Myocyte (in vitro differentiated cells): ENCODE results near the gene FBXO11. TPM values are rescaled to one million over a fixed set of nuclear protein-coding genes. Genes with fewer than 3 reads are reported as not detected.

Source experiments
- DNase-seq: peaks from one replicate; pipeline ENCODE4 v3.0.0-alpha.2; 2012; ENCODE audit warnings: low read depth
- total RNA-seq: library from RNA; depleted of rRNA; stranded (reverse); fragments of >200 nt; gene quantifications from 2 replicates; pipeline ENCODE4 v1.2.3, GENCODE V29; 2014

Gene FBXO11
- total RNA-seq, 1 donor from 2014 or later: 34.4 TPM

DNA sequence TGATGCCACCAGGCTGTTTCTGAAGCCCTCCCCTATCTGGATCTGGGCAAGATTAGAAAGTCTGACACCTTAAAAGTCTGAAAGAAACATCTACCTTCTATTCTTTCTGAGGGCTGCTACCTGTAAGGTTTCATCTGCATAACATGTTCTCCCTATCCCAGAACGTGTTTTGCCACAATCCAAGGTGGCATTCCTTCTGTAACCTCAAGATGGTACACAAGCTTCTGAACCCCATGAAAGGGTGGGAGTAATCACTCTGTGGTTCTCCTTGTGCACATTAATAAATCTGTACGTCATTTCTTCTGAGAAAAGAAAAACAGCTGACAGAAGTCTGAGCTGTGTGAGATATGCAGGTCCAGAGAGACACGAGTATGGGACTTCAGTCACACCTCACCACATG, 165.2 kb downstream of the FBXO11 start:
- peak; percentile 32 for DNase-seq

Other genes starting within 250 kb of the FBXO11 start
- gene MSH6, start 123.4 kb downstream of the FBXO11 start, total RNA-seq: 26.4 and 33.0 TPM in 2 replicates